A549 (cell line): ENCODE measurements around the gene DCAKD. TPM values are rescaled to one million over a fixed set of nuclear protein-coding genes. Genes with fewer than 3 reads are reported as not detected.

Experiments
- ATAC-seq, 2 experiments: fragments of 200-7000 bp in 1 of 2; fragments of >200 bp in 1 of 2; cut with Nextera tagmentation in 1 of 2; cut with Tn5 transposase in 1 of 2; 3 replicates each; pipeline versions ENCODE4 v1.8.0 to v1.9.1; 2018 to 2020; ENCODE audit warnings: mild to moderate bottlenecking in 1 of 2, moderate library complexity in 1 of 2
- CTCF ChIA-PET: fragments of 300-600 bp; sonication (Branson Sonifier 250); formaldehyde crosslinking; extraction: SDS; loops from one replicate; lab custom pipeline; 2021; ENCODE audit warnings: antibody characterized with exemption, inconsistent platforms; lab: Yijun Ruan, JAX
- POLR2A ChIA-PET: fragments of 350-600 bp; formaldehyde crosslinking; extraction: SDS; loops from one replicate; lab custom pipeline; 2021; ENCODE audit warnings: antibody characterized with exemption, inconsistent platforms; lab: Yijun Ruan, JAX
- DNase-seq, 2 experiments: peaks; one replicate each; pipeline versions ENCODE4 v3.0.0 to v3.0.0-alpha.2; 2011 to 2016; ENCODE audit warnings: low read depth in 1 of 2, low spot score in 1 of 2
- FAIRE-seq: peaks from 2 replicates; lab custom pipeline; 2011; peaks lifted over from hg19 to GRCh38; lab: Jason Lieb, UNC
- H3K27ac ChIP-seq, 2 experiments: fragments of >200 bp; sonication (Bioruptor Twin); formaldehyde crosslinking; 3 replicates each; pipeline ENCODE4 v1.5.1; 2016 to 2017
- H3K4me1 ChIP-seq: fragments of >200 bp; sonication (Bioruptor Twin); formaldehyde crosslinking; 3 replicates; pipeline ENCODE4 v1.6.1; 2016
- H3K4me2 ChIP-seq: fragments of >200 bp; sonication (Bioruptor Twin); formaldehyde crosslinking; 3 replicates; pipeline ENCODE4 v1.6.1; 2016
- H3K4me3 ChIP-seq: fragments of >200 bp; sonication (Bioruptor Twin); formaldehyde crosslinking; 3 replicates; pipeline ENCODE4 v1.5.1; 2016
- H3K9me3 ChIP-seq: fragments of >200 bp; sonication (Bioruptor Twin); formaldehyde crosslinking; 3 replicates; pipeline ENCODE4 v1.6.1; 2016
- CHD4 ChIP-seq: fragments of 200-600 bp; sonication (generic); IDR thresholded peaks from 2 replicates; pipeline ENCODE4 v1.6.1; 2016; ENCODE audit warnings: antibody characterized with exemption, mild to moderate bottlenecking, borderline replicate concordance
- EHMT2 ChIP-seq: fragments of 200-600 bp; sonication (generic); IDR thresholded peaks from 2 replicates; pipeline ENCODE4 v1.6.1; 2016; ENCODE audit warnings: antibody characterized with exemption, low read depth, mild to moderate bottlenecking, moderate library complexity
- EP300 ChIP-seq, 2 experiments: fragments of >200 bp; sonication (Bioruptor Twin); formaldehyde crosslinking; IDR thresholded peaks; 2 replicates in 1 of 2; 3 replicates in 1 of 2; pipeline ENCODE4 v1.6.1; 2016 to 2017
- ESRRA ChIP-seq: fragments of 150-350 bp; IDR thresholded peaks from 2 replicates; pipeline ENCODE4 v1.6.1; 2014; ENCODE audit warnings: mild to moderate bottlenecking, low read length, borderline replicate concordance
- FOSL2 ChIP-seq, 2 experiments: fragments of 450-650 bp in 1 of 2; fragments of >200 bp in 1 of 2; sonication (Bioruptor Twin) in 1 of 2; formaldehyde crosslinking; IDR thresholded peaks; 2 replicates each; pipeline versions ENCODE4 v1.5.0 to v1.6.1; 2016 to 2020; ENCODE audit warnings: mild to moderate bottlenecking in 1 of 2, moderate library complexity in 1 of 2
- FOXS1 ChIP-seq: fragments of 250-450 bp; sonication (Bioruptor Pico); IDR thresholded peaks from 2 replicates; pipeline ENCODE4 v1.5.0; 2020; ENCODE audit warnings: mild to moderate bottlenecking, moderate library complexity
- HOXA7 ChIP-seq: fragments of 250-450 bp; sonication (Bioruptor Pico); IDR thresholded peaks from 2 replicates; pipeline ENCODE4 v1.5.0; 2020; ENCODE audit warnings: mild to moderate bottlenecking, moderate library complexity
- HOXB13 ChIP-seq: fragments of 250-450 bp; sonication (Bioruptor Pico); IDR thresholded peaks from 2 replicates; pipeline ENCODE4 v1.5.0; 2020; ENCODE audit warnings: low read depth, mild to moderate bottlenecking, moderate library complexity
- HOXB5 ChIP-seq: fragments of 250-450 bp; sonication (Bioruptor Pico); IDR thresholded peaks from 2 replicates; pipeline ENCODE4 v1.5.0; 2020; ENCODE audit warnings: mild to moderate bottlenecking, moderate library complexity
- JUN ChIP-seq, 2 experiments: fragments of >200 bp; sonication (Bioruptor Twin); formaldehyde crosslinking; IDR thresholded peaks; 2 replicates in 1 of 2; 3 replicates in 1 of 2; pipeline ENCODE4 v1.6.1; 2016 to 2017
- MAX ChIP-seq: IDR thresholded peaks from 2 replicates; pipeline ENCODE4 v1.6.1; 2012
- MAZ ChIP-seq: fragments of 150-350 bp; IDR thresholded peaks from 2 replicates; pipeline ENCODE4 v1.6.1; 2014; ENCODE audit warnings: antibody characterized with exemption, low read depth, low read length, borderline replicate concordance
- POLR2A ChIP-seq: IDR thresholded peaks from 2 replicates; pipeline ENCODE4 v1.6.1; 2012; ENCODE audit warnings: mild to moderate bottlenecking, low read length
- POLR2AphosphoS2 ChIP-seq: conservative IDR thresholded peaks from 2 replicates; pipeline ENCODE4 v1.6.1; 2012; ENCODE audit warnings: low read length, improper control_type of control experiment, inconsistent platforms
- RCOR1 ChIP-seq: fragments of 150-350 bp; IDR thresholded peaks from 2 replicates; pipeline ENCODE4 v1.6.1; 2014; ENCODE audit warnings: antibody characterized with exemption, low read length, low read depth
- RNF2 ChIP-seq: fragments of 200-600 bp; sonication (generic); IDR thresholded peaks from 2 replicates; pipeline ENCODE4 v1.6.1; 2016; ENCODE audit warnings: low read depth, mild to moderate bottlenecking, antibody characterized with exemption, moderate library complexity, borderline replicate concordance
- SMC3 ChIP-seq: fragments of >200 bp; sonication (Bioruptor Twin); formaldehyde crosslinking; IDR thresholded peaks from 3 replicates; pipeline ENCODE4 v1.6.1; 2018; ENCODE audit warnings: inconsistent platforms
- TFCP2L1 ChIP-seq: fragments of 250-450 bp; sonication (Bioruptor Pico); IDR thresholded peaks from 2 replicates; pipeline ENCODE4 v1.5.0; 2021; ENCODE audit warnings: mild to moderate bottlenecking
- TP53 ChIP-seq: fragments of 250-450 bp; sonication (Bioruptor Pico); IDR thresholded peaks from 2 replicates; pipeline ENCODE4 v1.5.0; 2021; ENCODE audit warnings: mild to moderate bottlenecking, moderate library complexity
- ZFP36 ChIP-seq: fragments of 450-650 bp; IDR thresholded peaks from 2 replicates; pipeline ENCODE4 v1.6.1; 2014; ENCODE audit warnings: borderline replicate concordance; ENCODE audit not compliant: partially characterized antibody
- ZNF302 ChIP-seq: fragments of 250-450 bp; sonication (Bioruptor Pico); IDR thresholded peaks from 2 replicates; pipeline ENCODE4 v1.9.0; 2021; ENCODE audit warnings: inconsistent platforms, mild to moderate bottlenecking, moderate library complexity
- WGBS: methylation state at CpG from one replicate; pipeline ENCODE4 v1.1.6; 2017; ENCODE audit errors: missing lambda C conversion rate; 5-methylcytosine and 5-hydroxymethylcytosine counted together
- polyA plus RNA-seq, 4 experiments: library from polyadenylated mRNA; depleted of rRNA in 3 of 4; stranded (reverse); fragments of >200 nt; fragmentation: RNase III in 1 of 4; extraction: RNeasy Plus Mini Kit Qiagen cat#74134 plus additional on column Dnase treatment in 1 of 4; gene quantifications; 2 replicates in 3 of 4; 3 replicates in 1 of 4; pipeline ENCODE4 v1.2.3, GENCODE V29; 2011 to 2017
- TF ChIP-seq, protein P1 (sequence below): fragments of 250-450 bp; sonication (Bioruptor Pico); IDR thresholded peaks from 2 replicates; pipeline ENCODE4 v1.5.0; 2021; ENCODE audit warnings: mild to moderate bottlenecking, moderate library complexity, borderline replicate concordance

Gene DCAKD
- polyA plus RNA-seq, 2 of the 4 experiments (the other 2 are of a cell fraction): 18.7 to 21.4 TPM

- 92% methylated on average over 6 of the region's 6 CpGs for WGBS
- H3K9me3 ChIP-seq: no peaks in the 10 kb centered on the region
- no peak for ATAC-seq
- FAIRE-seq: no peak
- H3K4me2 ChIP-seq: no peak overlapping the region
- ChIA-PET POLR2A (interaction anchor here (0.8 kb wide), 1 partner anchor 21 kb away, joined by 4 read pairs; the partner anchor contains the start of gene NMT1), CTCF (interaction anchor here (0.9 to 30.6 kb wide), 4 partner anchors 14 to 68 kb away, joined by 3 to 742 read pairs (median 18); partner anchors contain the start of genes ACBD4 and PLCD3)
- H3K27ac ChIP-seq: no peak overlapping the region
- no peak overlapping the region for H3K4me3 ChIP-seq
- no peak for DNase-seq
- H3K4me1 ChIP-seq: peaks cover 1% of the 10 kb centered on the region; the same call in 2 of the 3 replicates
- TF ChIP-seq TP53 (CRISPR knock-in tag) (no peak), EP300 (IDR thresholded peaks at IDR 0.05) (no peak), RNF2 (no peak), ESRRA (no peak), TFCP2L1 (CRISPR knock-in tag) (no peak), MAX (no peak), FOSL2 (IDR thresholded peaks at IDR 0.05) (no peak), FOSL2 (CRISPR knock-in tag; IDR thresholded peaks at IDR 0.05) (no peak), FOXS1 (CRISPR knock-in tag) (no peak), HOXA7 (CRISPR knock-in tag) (no peak), MAZ (no peak)
Observed at GRCh38 chr17:45081047-45081703, 29.7 kb upstream of the DCAKD start.

DNA sequence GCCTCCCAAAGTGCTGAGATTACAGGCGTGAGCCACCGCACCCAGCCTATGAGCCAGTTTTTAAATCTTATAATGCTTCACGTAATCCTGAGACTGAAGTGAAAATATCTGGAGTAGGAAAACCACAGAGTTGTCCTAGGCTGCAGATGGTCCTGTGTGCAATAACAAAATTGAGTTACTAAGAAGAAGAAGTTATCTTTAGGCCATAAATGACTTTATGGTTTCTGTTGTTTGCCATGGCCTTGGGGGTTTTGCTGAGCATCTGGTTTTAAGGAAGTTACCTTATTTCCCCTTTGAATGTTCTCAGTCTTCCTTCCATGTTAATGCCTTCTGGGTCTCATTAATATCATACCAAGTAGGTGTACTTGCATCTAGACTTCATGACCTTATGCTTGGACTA is 26.2 kb upstream of the DCAKD start:
- FAIRE-seq (no peak), ATAC-seq (no peak), DNase-seq (no peak)
- no peak for TF ChIP-seq HOXB13 (CRISPR knock-in tag)
- TF ChIP-seq POLR2AphosphoS2: no peak
- no peak for TF ChIP-seq MAX
- no peak for TF ChIP-seq EHMT2
- Histone ChIP-seq H3K9me3 (no peaks in the 10 kb centered on the region), H3K4me2 (no peak overlapping the region), H3K27ac (no peak overlapping the region), H3K4me1 (peaks cover 12% of the 10 kb centered on the region; the same call in 2 of the 3 replicates), H3K4me3 (no peak overlapping the region)
- CTCF ChIA-PET: interaction anchor here (0.6 to 5.0 kb wide), 7 partner anchors 11 to 158 kb away, joined by 3 to 38 read pairs (median 3); partner anchors contain the start of gene ACBD4
- WGBS: 95% methylated on average over 3 of the region's 3 CpGs
- POLR2A ChIA-PET: no interaction called here

GRCh38 chr17:45073414-45074070 is 22.1 kb upstream of the DCAKD start:
- DNase-seq (no peak), ATAC-seq (no peak), FAIRE-seq (no peak)
- WGBS: 96% methylated on average over 5 of the region's 5 CpGs
- Histone ChIP-seq H3K4me1 (peaks cover 12% of the 10 kb centered on the region; the same call in 2 of the 3 replicates), H3K27ac (peak overlapping the region; percentile 32 to 62; a peak in 4 of 6 replicates), H3K9me3 (no peaks in the 10 kb centered on the region), H3K4me2 (no peak overlapping the region), H3K4me3 (no peak overlapping the region)
- POLR2A ChIA-PET: interaction anchor here (1.0 to 2.1 kb wide), 3 partner anchors 13 to 75 kb away, joined by 3 to 8 read pairs (median 7); partner anchors contain the start of genes HEXIM1 and NMT1
- TF ChIP-seq RCOR1 (no peak), JUN (IDR thresholded peaks at IDR 0.05) (no peak), HOXB5 (no peak), POLR2A (no peak), ZNF302 (CRISPR knock-in tag) (no peak), EP300 (IDR thresholded peaks at IDR 0.05) (no peak), ZFP36 (no peak), ESRRA (no peak), SMC3 (no peak), CHD4 (no peak)
- TF ChIP-seq, protein P1, sequence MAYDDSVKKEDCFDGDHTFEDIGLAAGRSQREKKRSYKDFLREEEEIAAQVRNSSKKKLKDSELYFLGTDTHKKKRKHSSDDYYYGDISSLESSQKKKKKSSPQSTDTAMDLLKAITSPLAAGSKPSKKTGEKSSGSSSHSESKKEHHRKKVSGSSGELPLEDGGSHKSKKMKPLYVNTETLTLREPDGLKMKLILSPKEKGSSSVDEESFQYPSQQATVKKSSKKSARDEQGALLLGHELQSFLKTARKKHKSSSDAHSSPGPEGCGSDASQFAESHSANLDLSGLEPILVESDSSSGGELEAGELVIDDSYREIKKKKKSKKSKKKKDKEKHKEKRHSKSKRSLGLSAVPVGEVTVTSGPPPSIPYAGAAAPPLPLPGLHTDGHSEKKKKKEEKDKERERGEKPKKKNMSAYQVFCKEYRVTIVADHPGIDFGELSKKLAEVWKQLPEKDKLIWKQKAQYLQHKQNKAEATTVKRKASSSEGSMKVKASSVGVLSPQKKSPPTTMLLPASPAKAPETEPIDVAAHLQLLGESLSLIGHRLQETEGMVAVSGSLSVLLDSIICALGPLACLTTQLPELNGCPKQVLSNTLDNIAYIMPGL (CRISPR knock-in tag): no peak
- CTCF ChIA-PET: interaction anchor here (0.7 to 9.2 kb wide), 8 partner anchors 8 to 153 kb away, joined by 3 to 145 read pairs (median 4); partner anchors contain the start of gene ACBD4
